Fibroblast of villous mesenchyme (primary cell): Measurements from ENCODE around the gene PDE4D. TPM values are rescaled to one million over a fixed set of nuclear protein-coding genes. Genes with fewer than 3 reads are reported as not detected.

ENCODE experiments used
- DNase-seq: peaks from one replicate; pipeline ENCODE4 v3.0.0-alpha.2; 2010; ENCODE audit warnings: low read depth
- H3K4me3 ChIP-seq: 2 replicates; pipeline ENCODE4 v1.5.1; 2011; ENCODE audit warnings: low read depth, mild to moderate bottlenecking, low read length
- total RNA-seq: library from RNA; depleted of rRNA; stranded (reverse); fragments of >200 nt; gene quantifications from 2 replicates; pipeline ENCODE4 v1.2.3, GENCODE V29; 2012
- TF ChIP-seq, protein P1 (sequence below): IDR thresholded peaks from 2 replicates; pipeline ENCODE4 v1.5.1; 2012; ENCODE audit warnings: low read depth, mild to moderate bottlenecking, low read length; ENCODE audit not compliant: insufficient read depth

PDE4D gene
- total RNA-seq, 1 donor = 6.0 TPM

DNA sequence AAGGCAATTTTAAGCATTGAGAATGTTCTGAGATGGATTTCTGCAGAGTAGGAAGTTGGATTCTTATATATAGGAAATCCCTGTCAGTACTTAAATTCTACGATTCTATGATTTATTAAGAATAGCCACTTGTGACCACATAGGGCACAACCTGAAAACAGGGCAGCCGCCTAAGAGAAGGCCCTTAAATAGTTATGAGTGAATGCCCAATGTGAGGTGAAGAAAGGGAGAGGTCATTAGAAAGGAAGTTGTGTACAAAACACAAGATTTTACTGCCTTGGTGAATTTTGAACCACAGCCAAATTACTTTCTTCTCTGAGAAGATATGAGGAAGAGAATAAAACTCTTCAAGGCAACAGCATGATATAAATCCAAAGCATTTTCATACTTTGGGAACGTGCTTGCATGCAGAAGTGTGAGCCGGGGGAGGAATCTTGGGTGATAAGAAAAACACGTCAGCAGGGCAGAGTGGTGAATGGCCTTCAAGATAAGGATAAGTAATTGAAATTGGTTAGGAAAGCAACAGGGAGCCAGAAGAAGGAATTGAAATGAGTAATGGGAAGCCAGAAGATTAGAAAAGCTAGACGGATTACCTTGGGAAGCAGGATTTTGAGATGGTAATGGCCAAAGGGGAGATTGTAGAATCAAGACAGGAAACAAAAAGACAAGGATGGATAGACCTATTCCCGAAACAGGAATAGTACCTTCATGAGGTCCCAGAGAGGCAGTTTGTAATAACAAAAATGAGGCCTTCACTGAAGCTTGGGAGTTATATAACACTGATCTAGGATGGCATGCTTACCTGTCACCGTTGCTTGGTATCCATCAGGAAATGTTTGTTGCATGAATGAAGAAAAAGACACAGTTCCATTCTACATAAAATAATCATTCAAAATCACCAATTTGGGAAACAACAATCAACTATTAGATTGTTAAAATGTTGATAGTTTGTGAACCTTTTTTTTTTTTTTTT lies 244.3 kb downstream of the PDE4D start:
- TF ChIP-seq, protein P1, sequence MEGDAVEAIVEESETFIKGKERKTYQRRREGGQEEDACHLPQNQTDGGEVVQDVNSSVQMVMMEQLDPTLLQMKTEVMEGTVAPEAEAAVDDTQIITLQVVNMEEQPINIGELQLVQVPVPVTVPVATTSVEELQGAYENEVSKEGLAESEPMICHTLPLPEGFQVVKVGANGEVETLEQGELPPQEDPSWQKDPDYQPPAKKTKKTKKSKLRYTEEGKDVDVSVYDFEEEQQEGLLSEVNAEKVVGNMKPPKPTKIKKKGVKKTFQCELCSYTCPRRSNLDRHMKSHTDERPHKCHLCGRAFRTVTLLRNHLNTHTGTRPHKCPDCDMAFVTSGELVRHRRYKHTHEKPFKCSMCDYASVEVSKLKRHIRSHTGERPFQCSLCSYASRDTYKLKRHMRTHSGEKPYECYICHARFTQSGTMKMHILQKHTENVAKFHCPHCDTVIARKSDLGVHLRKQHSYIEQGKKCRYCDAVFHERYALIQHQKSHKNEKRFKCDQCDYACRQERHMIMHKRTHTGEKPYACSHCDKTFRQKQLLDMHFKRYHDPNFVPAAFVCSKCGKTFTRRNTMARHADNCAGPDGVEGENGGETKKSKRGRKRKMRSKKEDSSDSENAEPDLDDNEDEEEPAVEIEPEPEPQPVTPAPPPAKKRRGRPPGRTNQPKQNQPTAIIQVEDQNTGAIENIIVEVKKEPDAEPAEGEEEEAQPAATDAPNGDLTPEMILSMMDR = no peak
- H3K4me3 ChIP-seq = no peak overlapping the region
- peak; percentile 83 for DNase-seq

DNA sequence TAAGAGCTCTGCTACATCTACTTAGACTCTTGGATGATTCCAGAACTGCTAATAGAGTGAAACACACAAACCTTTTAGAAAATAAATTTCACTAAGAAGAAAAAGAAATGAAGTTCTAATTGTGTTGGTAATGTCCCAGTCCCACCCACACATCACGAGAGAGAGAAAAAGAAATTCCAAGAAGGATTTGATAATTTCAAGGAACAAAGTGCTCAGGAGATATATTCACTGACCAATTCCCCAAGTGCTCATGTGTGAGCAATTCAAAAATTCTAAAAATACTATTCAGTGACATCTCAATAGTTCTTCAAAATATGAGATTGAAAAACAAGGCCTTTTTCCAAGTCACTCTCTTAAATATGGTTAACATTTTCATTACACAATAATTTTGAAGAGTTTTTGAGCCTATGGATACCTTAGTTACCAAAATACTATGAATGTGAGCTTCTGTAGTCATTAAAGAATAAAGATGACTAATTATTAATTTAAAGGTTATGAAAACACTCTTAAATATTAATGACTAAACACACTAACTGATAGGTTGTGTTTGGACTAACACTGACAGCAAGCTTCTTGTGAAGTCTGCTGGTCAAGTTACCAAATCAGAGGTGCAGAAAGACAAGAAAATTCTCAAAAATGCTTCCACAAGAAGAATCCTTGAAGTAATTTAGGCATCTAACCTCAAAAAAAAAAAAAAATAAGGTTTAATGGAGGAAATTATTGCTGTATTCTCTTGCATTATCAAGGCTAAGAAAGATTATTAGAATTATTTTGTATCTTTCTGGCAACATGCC lies 245.3 kb downstream of the PDE4D start:
- DNase-seq = no peak
- H3K4me3 ChIP-seq = no peak overlapping the region
- TF ChIP-seq, protein P1 = no peak

DNA sequence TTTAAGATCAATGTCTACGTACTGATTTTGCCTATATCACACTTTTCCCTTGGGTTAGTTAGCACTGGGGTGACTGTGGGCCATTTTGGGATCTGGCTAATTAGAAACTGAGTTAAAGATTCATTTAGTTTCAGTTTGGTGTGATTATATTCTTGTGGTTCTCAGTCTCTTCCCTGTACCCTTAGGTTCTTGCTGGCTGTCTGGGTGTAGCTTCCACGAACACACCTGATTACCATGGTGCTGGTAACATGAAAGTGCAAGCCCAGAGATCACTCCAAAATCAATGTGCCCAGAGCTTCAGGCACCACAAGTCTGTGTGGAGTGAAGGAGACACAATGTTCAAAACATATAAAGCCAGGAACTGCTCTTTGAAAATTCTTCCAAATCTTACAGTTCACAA lies 248.1 kb downstream of the PDE4D start:
- no peak overlapping the region for H3K4me3 ChIP-seq
- no peak for DNase-seq
- TF ChIP-seq, protein P1 = no peak

DNA sequence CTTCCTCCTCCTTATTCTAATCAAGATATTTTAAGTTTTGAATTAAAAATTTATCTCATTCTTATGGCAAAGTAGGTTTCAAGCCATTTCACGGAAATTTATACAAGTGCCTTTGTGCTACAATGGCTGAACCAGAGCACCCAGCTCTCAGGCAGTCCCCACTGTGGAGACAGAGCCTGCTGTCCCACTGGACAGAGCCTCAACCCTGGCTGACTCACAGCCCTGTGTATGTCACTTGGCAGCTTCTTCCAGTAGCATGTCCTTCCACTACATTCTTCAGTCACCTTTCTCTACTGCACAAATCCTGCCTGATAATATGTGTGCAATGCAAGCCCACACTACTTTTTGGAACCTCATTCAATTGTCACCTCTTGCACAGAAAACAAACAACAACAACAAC lies 253.1 kb downstream of the PDE4D start:
- DNase-seq = peak; percentile 35
- H3K4me3 ChIP-seq = no peak overlapping the region
- TF ChIP-seq, protein P1 = no peak

DNA sequence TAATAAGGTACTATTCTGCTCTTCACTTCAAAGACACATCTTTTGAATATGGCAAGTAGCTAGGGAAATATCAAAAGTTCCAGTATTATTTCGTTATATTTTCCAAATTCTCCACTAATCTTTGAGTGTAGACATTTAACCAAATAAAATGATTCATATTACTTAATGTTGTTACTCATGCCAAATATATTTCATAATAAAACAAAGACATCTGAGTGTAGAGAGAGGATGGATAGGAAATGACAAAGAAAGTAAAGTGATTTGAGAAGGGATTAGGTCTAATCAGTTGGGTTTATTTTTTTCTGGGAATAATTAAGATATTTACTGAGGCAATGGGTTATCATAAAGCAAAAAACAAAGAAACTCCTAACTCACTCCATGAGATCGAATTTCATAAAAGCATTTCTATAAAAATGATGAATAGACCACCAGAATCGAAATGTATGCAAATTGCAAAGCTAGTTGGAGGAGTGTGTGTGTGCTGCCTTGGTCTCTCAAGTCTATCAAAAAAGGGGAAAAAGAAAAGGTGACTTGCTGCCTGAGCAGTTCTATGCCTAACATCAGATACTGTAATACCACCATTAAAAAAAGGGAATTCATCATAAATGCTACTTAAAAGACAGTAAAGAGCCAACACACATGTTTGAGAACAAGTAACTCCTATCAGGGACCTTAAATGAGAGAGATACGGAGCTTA lies 255.5 kb downstream of the PDE4D start:
- DNase-seq = no peak
- TF ChIP-seq, protein P1 = no peak
- H3K4me3 ChIP-seq = no peak overlapping the region

DNA sequence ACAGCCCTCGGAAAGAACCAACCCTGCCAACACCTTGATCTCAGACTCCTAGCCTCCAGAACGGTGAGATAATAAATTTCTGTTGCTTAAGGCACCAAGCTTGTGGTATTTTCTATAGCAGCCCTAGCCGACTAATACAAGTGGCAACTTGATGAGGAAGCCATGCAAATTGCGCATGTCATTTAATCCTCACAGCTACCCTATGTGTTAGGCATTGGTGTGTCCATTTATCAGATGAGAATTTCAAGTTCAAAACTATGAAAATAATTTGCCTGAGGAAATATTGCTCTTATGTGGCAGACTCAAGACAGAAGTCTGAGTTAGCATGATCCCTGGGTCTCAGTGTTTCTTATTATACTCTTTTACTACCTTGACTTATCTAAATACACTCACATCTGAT lies 264.0 kb downstream of the PDE4D start:
- TF ChIP-seq, protein P1 = no peak
- H3K4me3 ChIP-seq = no peak overlapping the region
- DNase-seq = no peak
